Testis (tissue), 2 donors: ENCODE measurements around the gene LRP1B.

Experiments used
- CTCF ChIP-seq, 3 experiments: fragments of 450-650 bp in 2 of 3; fragments of 200-600 bp in 1 of 3; sonication (generic) in 1 of 3; IDR thresholded peaks; one replicate each; pipeline ENCODE4 v1.5.1; 2016 to 2019; ENCODE audit warnings: antibody characterized with exemption in 3 of 3, mild to moderate bottlenecking in 2 of 3, moderate library complexity in 1 of 3
- POLR2A ChIP-seq: fragments of 450-650 bp; IDR thresholded peaks from one replicate; pipeline ENCODE4 v1.6.1; 2017; ENCODE audit warnings: antibody characterized with exemption, mild to moderate bottlenecking, moderate library complexity

GRCh38 chr2:140512106-140512505 lies 1618.7 kb downstream of the LRP1B start:
- TF ChIP-seq CTCF (IDR thresholded peaks at IDR 0.05) (no peak), POLR2A (no peak)
